Neural cell (in vitro differentiated cells): Measurements from ENCODE around the gene DNPEP.

Source experiments
- CTCF ChIP-seq: fragments of 450-650 bp; IDR thresholded peaks from 2 replicates; pipeline ENCODE4 v1.5.1; 2014; ENCODE audit warnings: antibody characterized with exemption, mild to moderate bottlenecking, moderate library complexity; ENCODE audit not compliant: poor library complexity, severe bottlenecking
- EP300 ChIP-seq: fragments of 450-650 bp; conservative IDR thresholded peaks from 2 replicates; pipeline ENCODE4 v1.6.1; 2014; ENCODE audit warnings: antibody characterized with exemption, mild to moderate bottlenecking, moderate library complexity; ENCODE audit not compliant: poor library complexity, severe bottlenecking
- EZH2 ChIP-seq: fragments of 200-600, 300-800 bp; shearing (Covaris generic), sonication (generic); IDR thresholded peaks from 2 replicates; pipeline ENCODE4 v1.6.1; 2014; ENCODE audit warnings: antibody characterized with exemption, low read length, borderline replicate concordance, mild to moderate bottlenecking; ENCODE audit not compliant: insufficient read depth, poor library complexity, severe bottlenecking
- MXI1 ChIP-seq: fragments of 450-650 bp; conservative IDR thresholded peaks from 2 replicates; pipeline ENCODE4 v1.6.1; 2014; ENCODE audit warnings: antibody characterized with exemption, mild to moderate bottlenecking; ENCODE audit not compliant: poor library complexity, severe bottlenecking
- POLR2AphosphoS5 ChIP-seq: IDR thresholded peaks from 2 replicates; pipeline ENCODE4 v1.6.1; 2012
- RAD21 ChIP-seq: fragments of 450-650 bp; conservative IDR thresholded peaks from 2 replicates; pipeline ENCODE4 v1.6.1; 2014; ENCODE audit warnings: antibody characterized with exemption, mild to moderate bottlenecking, moderate library complexity
- REST ChIP-seq: IDR thresholded peaks from 2 replicates; pipeline ENCODE4 v1.6.1; 2012; ENCODE audit warnings: borderline replicate concordance
- SMC3 ChIP-seq: fragments of 450-650 bp; conservative IDR thresholded peaks from 2 replicates; pipeline ENCODE4 v1.6.1; 2014; ENCODE audit warnings: antibody characterized with exemption, mild to moderate bottlenecking, moderate library complexity; ENCODE audit not compliant: poor library complexity
- TAF1 ChIP-seq: IDR thresholded peaks from 2 replicates; pipeline ENCODE4 v1.6.1; 2012; ENCODE audit warnings: low read depth

- TF ChIP-seq CTCF, result no peak
- no peak for TF ChIP-seq REST
- no peak for TF ChIP-seq SMC3
- no peak for TF ChIP-seq TAF1
- TF ChIP-seq EZH2, result no peak
- TF ChIP-seq POLR2AphosphoS5, result no peak
- TF ChIP-seq EP300, result no peak
- TF ChIP-seq RAD21, result no peak
- no peak for TF ChIP-seq MXI1
Observed at GRCh38 chr2:219400562-219400961, 12.8 kb upstream of the DNPEP start.
